GM18907 (cell line): ENCODE data around the gene NFIC.
"Not testable (repeated sequence)": the region's sequence is repeated elsewhere in the genome, so short reads cannot be mapped to it uniquely, and the experiment has no call there.

Experiments used
- ATAC-seq: cut with Tn5 transposase; IDR thresholded peaks from one replicate; pipeline ENCODE4 v1.9.1; 2021; ENCODE audit warnings: mild to moderate bottlenecking, moderate library complexity; ENCODE audit not compliant: unreplicated experiment

NFIC gene

GRCh38 chr19:3506384-3507340 is 140.3 kb downstream of the NFIC start:
- ATAC-seq: peak; percentile 35

GRCh38 chr19:3507371-3508120 is 141.2 kb downstream of the NFIC start:
- ATAC-seq: no peak

GRCh38 chr19:3508121-3508661 is 141.8 kb downstream of the NFIC start:
- ATAC-seq: not testable (repeated sequence)

- no peak for ATAC-seq
These were observed 142.6 kb downstream of the NFIC start for GRCh38 chr19:3508771-3509535.

DNA sequence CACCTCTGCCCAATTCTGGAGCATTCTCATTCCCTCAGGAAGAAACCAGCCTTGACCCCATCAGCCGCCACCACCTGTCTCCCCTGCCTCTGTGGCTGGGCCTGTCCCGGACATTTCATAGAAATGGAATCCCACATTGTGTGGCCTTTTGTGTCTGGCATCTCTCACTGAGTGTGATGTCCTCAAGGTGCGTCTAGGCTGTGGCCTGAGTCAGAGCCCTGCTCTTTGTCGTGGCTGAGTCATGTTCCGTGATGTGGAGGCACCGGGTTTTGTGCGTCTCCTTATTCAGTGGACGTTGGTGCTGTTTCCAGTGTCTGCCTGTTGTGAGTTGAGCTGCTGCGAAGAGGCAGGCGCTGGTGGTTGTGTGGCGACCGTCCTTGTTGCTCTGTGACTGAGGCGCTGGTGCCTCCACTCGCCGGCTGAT is 143.2 kb downstream of the NFIC start:
- ATAC-seq: no peak

DNA sequence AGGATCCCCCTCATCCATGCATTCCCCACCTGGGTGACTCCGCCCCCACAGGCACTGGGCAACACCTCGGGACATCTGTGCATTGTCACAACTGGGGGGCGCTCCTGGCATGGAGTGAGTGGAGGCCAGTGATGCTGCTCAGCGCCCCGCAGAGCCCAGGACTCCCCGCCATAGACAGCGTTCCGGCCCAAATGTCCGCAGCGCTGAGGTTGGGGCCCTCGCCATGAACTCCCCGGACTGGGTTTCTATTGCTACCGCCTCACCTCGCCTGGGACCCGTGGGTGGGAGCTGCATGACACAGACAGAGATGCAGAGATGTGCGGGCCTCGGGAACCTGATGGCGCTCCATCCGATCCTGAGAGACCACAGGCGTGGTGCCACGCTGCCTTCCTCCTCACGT is 144.3 kb downstream of the NFIC start:
- no peak for ATAC-seq

GRCh38 chr19:3511506-3512251 is 145.3 kb downstream of the NFIC start:
- no peak for ATAC-seq

DNA sequence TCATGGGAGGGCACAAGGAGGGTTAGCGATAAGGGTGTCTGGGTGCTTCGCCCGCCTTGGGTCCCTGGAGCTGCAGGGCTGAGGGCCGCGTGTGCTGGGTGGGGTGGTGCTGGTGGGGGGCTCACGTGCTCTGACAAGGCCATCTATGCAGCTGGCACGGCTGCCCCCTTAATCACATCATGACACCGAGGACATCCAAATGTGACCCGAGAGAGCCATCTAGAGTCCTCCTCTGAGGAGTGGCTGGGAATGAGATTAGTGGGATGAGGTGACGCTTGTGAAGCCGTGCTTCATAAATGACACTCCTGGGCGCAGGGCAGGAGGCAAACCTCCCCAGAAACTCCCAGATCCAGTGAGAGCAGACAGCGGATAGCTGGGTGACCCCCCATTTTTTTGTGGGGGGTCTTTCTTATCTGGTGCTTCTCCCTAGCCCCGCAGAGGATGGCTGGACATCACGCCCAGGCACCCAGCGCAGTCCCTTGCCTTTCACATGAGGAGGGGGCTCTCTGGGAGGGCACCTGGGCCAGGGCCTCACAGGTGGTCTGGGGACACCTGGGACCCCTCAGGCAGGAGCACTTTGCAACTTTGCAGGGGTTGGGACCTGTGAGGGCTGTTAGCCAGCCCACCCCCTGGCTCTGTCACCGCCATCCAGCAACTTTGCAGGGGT is 146.3 kb downstream of the NFIC start:
- ATAC-seq: no peak

DNA sequence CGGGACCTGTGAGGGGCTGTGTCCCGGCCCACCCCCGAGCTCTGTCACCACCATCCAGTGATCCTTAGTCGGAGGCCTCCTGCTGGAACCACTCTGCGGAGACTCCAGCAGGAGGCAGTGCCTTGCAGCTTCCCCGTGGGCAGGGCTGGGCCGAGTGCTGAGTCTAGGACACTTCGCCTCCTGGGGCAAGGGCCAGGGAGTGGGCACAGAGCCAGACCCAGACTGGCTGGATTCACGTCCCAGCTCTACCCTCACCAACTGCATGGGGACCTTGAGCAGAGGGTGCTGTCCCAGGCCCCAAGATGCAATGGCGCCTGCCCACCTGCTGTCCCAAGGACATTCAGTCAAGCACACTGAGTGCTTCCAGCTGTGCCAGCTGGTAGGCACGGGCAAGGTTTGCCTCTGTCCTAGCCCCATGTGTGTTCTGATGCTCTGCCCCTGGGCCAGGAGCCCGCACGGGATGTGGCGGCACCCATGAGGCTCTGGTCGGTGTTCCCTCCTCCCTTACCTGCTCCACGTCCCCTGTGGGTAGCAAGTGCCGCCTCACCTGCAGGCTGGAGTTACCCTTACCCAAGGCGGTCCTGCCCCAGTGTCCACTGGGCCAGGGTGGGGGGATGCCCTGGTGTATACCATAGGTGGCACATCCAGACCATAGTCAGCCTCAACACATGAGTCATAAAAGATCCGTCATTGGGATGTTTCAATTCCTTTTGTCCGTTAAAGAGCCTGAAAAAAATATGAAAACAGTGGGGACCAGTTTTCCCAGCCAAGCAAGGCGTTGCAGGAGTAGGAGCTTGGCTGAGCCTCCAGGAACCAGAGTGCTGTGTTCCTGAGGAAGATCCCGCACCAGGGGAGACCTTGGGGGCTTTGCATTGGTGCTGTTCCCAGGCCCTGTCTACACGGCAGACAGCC is 147.1 kb downstream of the NFIC start:
- no peak for ATAC-seq

GRCh38 chr19:3514930-3515329 is 148.5 kb downstream of the NFIC start:
- ATAC-seq: no peak

DNA sequence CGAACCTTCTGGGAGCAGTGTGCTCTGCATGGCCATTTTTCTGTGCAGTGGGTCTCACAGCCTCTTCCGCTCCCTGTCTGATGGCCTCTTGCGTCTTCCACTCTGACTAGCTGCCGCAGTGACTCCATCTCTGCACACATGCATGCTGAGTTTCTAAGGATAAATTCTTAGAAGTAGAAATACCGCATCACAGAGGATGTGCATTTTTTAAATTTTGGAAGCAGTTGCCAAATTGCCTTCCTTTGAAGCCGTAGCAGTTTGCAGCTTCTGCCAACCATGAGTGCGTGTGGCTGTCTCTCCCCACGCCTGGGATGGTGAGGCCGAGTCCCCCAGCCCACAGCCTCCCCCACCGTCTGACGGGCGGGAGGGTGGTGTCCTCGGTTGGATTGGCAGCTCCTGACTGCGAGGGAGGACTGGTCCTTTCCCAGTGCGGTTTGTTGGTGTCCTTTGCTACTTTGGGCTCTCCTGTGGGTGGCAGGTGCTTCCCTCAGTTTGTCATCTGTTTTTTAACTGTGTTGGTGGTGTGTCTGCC is 149.6 kb downstream of the NFIC start:
- no peak for ATAC-seq

DNA sequence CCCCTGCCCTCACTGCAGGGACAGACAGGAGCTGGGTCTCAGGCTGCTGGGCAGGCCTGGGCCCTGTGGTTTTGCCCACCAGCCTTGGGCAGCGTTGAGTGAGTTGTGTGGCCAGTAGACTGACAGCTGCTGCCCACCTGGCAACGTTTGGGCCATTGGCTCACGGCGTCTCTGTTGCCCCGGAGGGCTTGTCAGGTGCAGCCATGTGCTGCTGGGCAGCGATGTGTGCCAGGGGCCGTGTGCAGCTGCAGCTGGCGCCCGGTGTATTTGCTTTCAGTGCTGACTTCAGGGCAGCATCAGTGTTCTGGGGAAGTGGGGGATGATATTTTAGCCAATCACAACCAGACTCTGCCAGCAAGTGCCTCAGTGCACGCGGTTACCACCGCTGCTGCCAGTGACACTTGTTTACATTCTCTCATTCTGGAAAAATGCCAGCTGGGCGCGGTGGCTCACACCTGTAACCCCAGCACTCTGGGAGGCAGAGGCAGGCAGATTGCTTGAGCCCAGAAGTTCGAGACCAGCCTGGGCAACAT is 150.4 kb downstream of the NFIC start:
- peak; percentile 41 for ATAC-seq

GRCh38 chr19:3517638-3518037 is 151.3 kb downstream of the NFIC start:
- ATAC-seq: no peak

GRCh38 chr19:3518255-3518654 is 151.9 kb downstream of the NFIC start:
- no peak for ATAC-seq

- no peak for ATAC-seq
These were observed 152.3 kb downstream of the NFIC start for GRCh38 chr19:3518659-3519058.
